Lung (tissue), 12 donors: Measurements from ENCODE around the gene KRTAP4-11. TPM values are rescaled to one million over a fixed set of nuclear protein-coding genes. Genes with fewer than 3 reads are reported as not detected.

Experiments
- ATAC-seq: fragments of 200-7000 bp; cut with Tn5 transposase; one replicate; pipeline ENCODE4 v1.9.1; 2020; ENCODE audit warnings: moderate number of reproducible peaks; ENCODE audit not compliant: insufficient read depth, low FRiP score
- DNase-seq, 3 donors: peaks; one replicate each; pipeline ENCODE4 v3.0.0-alpha.2; 2013 to 2017
- H3K27ac ChIP-seq, 2 donors: one replicate each; pipeline ENCODE4 v1.5.1; 2013; ENCODE audit warnings: mild to moderate bottlenecking in 2 of 2, moderate library complexity in 2 of 2, control low read depth in 1 of 2, inconsistent platforms in 1 of 2, low read depth in 1 of 2, low read length in 1 of 2
- H3K27me3 ChIP-seq, 3 donors: one replicate each; pipeline ENCODE4 v1.5.1; 2013; ENCODE audit warnings: low read length in 2 of 3; ENCODE audit not compliant: control insufficient read depth in 3 of 3, insufficient read depth in 3 of 3
- H3K36me3 ChIP-seq, 4 donors: one replicate each; pipeline ENCODE4 v1.5.1; 2013; ENCODE audit warnings: low read length in 4 of 4, mild to moderate bottlenecking in 1 of 4, moderate library complexity in 1 of 4; ENCODE audit not compliant: control insufficient read depth in 4 of 4, insufficient read depth in 4 of 4
- H3K4me1 ChIP-seq, 5 donors: one replicate each; pipeline ENCODE4 v1.5.1; 2013; ENCODE audit warnings: low read length in 5 of 5, mild to moderate bottlenecking in 2 of 5, moderate library complexity in 1 of 5; ENCODE audit not compliant: control insufficient read depth in 5 of 5, insufficient read depth in 5 of 5
- H3K4me3 ChIP-seq: one replicate; pipeline ENCODE4 v1.5.1; 2013; ENCODE audit warnings: mild to moderate bottlenecking, control low read depth, moderate library complexity
- H3K9ac ChIP-seq, 2 donors: one replicate each; pipeline ENCODE4 v1.5.1; 2013; ENCODE audit warnings: low read length in 2 of 2, control low read depth in 1 of 2; ENCODE audit not compliant: insufficient read depth in 1 of 2
- H3K9me3 ChIP-seq, 4 donors: one replicate each; pipeline ENCODE4 v1.5.1; 2013; ENCODE audit warnings: low read length in 3 of 4, mild to moderate bottlenecking in 1 of 4, moderate library complexity in 1 of 4; ENCODE audit not compliant: control insufficient read depth in 4 of 4, insufficient read depth in 3 of 4
- WGBS, 2 donors: extraction: QIAGEN DNeasy Blood & Tissue Kit; methylation state at CpG; one replicate each; pipeline ENCODE4 v1.1.7; 2013; 5-methylcytosine and 5-hydroxymethylcytosine counted together
- polyA plus RNA-seq, 2 donors: library from polyadenylated mRNA; stranded (reverse); fragments of 200-250 nt; gene quantifications; one replicate each; pipeline ENCODE4 v1.2.1, GENCODE V29; 2013
- total RNA-seq, 2 donors: library from RNA; depleted of rRNA in 1 of 2; stranded (reverse); fragments of >200 nt in 1 of 2; gene quantifications; one replicate each; pipeline ENCODE4 v1.2.1, GENCODE V29; 2014 to 2021
- TF ChIP-seq, protein P1 (sequence below): IDR thresholded peaks from 2 replicates; pipeline ENCODE4 v1.5.1; 2012; ENCODE audit warnings: mild to moderate bottlenecking; ENCODE audit errors: control extremely low read depth, extremely low read depth
- donor health status: control.
- donor health status: control.
- donor health status: Bipolar disorder and iron deficiency.
- donor health status: healthy.
- donor health status: DM: yes; HTN: yes; CAD: no.

The KRTAP4-11 gene
- total and polyA plus RNA-seq, 4 donors: 0.34 TPM; not detected in 3

DNA sequence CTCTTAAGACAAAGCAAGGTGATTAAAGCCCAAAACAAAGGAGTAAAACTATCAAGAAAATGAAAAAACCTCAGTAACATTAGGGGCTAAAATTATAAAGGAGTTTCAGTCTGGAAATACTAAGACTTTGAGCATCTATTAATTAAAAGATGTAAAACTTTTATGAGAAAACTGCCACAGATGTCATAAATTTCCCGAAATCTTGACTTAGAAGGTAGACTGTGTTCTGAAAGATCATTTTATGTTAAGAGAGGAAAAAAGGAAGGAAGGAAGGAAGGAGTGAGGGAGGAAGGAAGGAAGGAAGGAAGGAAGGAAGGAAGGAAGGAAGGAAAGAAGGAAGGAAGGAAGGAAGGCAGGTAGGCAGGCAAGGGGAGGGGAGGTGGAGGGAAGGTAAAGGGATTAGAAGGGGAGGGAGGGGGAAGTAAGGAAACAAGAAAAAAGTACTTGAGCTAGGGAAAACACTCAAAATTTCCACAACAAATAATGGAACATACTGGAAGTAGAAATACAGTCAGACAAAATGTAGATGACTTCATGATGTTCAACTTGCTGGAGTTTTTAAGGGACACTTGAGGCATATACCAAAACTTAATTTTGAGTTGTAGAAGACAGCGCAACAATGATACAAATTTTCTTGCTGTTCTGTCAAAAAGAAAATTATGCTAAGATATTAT, 29.5 kb upstream of the KRTAP4-11 start:
- H3K4me1 ChIP-seq: no peaks in the 10 kb centered on the region
- no peak overlapping the region for H3K4me3 ChIP-seq
- WGBS, 2 donors: 95 to 97% methylated on average over 2 of the region's 2 CpGs
- no peaks in the 10 kb centered on the region for H3K27me3 ChIP-seq
- no peaks in the 10 kb centered on the region for H3K36me3 ChIP-seq
- DNase-seq (no peak), ATAC-seq (no peak)
- TF ChIP-seq, protein P1, sequence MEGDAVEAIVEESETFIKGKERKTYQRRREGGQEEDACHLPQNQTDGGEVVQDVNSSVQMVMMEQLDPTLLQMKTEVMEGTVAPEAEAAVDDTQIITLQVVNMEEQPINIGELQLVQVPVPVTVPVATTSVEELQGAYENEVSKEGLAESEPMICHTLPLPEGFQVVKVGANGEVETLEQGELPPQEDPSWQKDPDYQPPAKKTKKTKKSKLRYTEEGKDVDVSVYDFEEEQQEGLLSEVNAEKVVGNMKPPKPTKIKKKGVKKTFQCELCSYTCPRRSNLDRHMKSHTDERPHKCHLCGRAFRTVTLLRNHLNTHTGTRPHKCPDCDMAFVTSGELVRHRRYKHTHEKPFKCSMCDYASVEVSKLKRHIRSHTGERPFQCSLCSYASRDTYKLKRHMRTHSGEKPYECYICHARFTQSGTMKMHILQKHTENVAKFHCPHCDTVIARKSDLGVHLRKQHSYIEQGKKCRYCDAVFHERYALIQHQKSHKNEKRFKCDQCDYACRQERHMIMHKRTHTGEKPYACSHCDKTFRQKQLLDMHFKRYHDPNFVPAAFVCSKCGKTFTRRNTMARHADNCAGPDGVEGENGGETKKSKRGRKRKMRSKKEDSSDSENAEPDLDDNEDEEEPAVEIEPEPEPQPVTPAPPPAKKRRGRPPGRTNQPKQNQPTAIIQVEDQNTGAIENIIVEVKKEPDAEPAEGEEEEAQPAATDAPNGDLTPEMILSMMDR: no peak
- H3K9me3 ChIP-seq: peaks cover 0 to 10% (median 0%) of the 10 kb centered on the region in 4 donors
- no peak overlapping the region for H3K27ac ChIP-seq
- no peak overlapping the region for H3K9ac ChIP-seq

DNA sequence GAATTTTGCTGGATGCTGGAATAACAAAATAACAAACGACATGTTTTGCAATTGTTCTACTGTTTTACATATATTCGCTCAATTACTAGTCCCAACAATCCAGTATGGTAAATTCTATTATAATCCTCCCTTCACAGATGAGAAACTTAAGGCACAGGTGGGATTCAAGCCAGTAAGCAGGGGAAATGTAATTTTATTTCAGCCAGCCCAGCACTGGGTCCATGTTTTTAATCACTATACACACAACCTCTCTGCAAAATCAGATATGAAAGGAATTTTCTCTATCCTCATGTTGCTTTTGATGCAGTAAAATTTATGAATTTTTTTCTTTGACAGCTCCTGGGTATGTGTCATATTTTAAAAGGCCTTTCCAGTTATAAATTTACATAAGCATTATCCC, 27.1 kb upstream of the KRTAP4-11 start:
- Histone ChIP-seq H3K9me3 (peaks cover 0 to 12% (median under 1%) of the 10 kb centered on the region in 4 donors), H3K4me3 (no peak overlapping the region), H3K27me3 (no peaks in the 10 kb centered on the region), H3K4me1 (no peaks in the 10 kb centered on the region), H3K9ac (no peak overlapping the region), H3K36me3 (no peaks in the 10 kb centered on the region), H3K27ac (no peak overlapping the region)
- no peak for ATAC-seq
- TF ChIP-seq, protein P1: no peak
- no peak for DNase-seq
- WGBS, 2 donors: 93 to 96% methylated on average over 2 of the region's 2 CpGs

DNA sequence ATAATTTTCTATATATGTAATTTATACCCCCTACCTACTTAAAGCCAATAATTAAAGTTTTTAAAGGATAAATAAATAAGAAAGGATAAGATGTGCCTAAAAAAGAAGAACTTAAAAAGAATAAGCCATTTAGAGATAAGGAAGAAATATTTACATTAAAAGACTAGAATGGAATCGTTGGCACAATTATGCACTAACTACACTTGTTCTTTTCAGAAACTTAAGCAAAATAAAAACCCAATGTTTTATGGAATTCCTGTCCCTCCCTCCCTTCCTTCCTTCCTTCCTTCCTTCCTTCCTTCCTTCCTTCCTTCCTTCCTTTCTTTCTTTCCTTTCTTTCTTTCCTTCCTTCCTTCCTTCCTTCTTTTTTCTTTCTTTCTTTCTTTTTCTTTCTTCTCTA, 26.7 kb upstream of the KRTAP4-11 start:
- WGBS, 2 donors: 66 to 72% methylated on average over 1 of the region's 1 CpG
- TF ChIP-seq, protein P1: no peak
- no peak overlapping the region for H3K9ac ChIP-seq
- H3K27ac ChIP-seq: no peak overlapping the region
- H3K4me3 ChIP-seq: no peak overlapping the region
- H3K4me1 ChIP-seq: no peaks in the 10 kb centered on the region
- H3K9me3 ChIP-seq: peaks cover 0 to 12% (median 3%) of the 10 kb centered on the region in 4 donors
- DNase-seq (no peak), ATAC-seq (no peak)
- H3K36me3 ChIP-seq: no peaks in the 10 kb centered on the region
- no peaks in the 10 kb centered on the region for H3K27me3 ChIP-seq

DNA sequence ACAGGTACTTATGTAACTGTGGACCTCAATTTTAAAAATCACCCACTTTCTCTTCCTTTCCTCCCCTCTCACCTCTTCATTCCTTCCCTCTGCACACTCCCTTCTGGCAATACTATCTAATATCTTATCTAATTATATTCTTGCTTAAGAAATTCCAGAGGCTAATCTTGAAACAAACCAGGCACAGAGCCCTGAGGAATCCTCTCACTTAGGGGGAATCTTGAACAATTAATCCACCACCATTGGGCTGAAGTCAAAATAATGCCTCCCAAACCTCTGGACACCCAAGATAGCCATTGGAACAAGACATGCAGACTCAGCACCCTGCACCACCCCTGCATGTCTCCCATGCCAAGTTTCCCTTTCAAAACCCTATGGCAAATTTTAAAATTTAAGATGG, 23.2 kb upstream of the KRTAP4-11 start:
- no peaks in the 10 kb centered on the region for H3K4me1 ChIP-seq
- no peak overlapping the region for H3K27ac ChIP-seq
- H3K36me3 ChIP-seq: no peaks in the 10 kb centered on the region
- no peak overlapping the region for H3K9ac ChIP-seq
- no peak overlapping the region for H3K4me3 ChIP-seq
- TF ChIP-seq, protein P1: no peak
- no peak for ATAC-seq
- DNase-seq: no peak
- no peaks in the 10 kb centered on the region for H3K27me3 ChIP-seq
- peaks cover 0 to 12% (median 4%) of the 10 kb centered on the region in 4 donors for H3K9me3 ChIP-seq
